Karpas-422 (cell line): ENCODE results near the gene VCL. TPM values are rescaled to one million over a fixed set of nuclear protein-coding genes. Genes with fewer than 3 reads are reported as not detected.
A peak's percentile ranks its signal among the peaks of the same experiment; 100 is the strongest.
"Not testable (repeated sequence)": the region's sequence is repeated elsewhere in the genome, so short reads cannot be mapped to it uniquely, and the experiment has no call there.

Experiments
- DNase-seq: peaks from one replicate; pipeline ENCODE4 v3.0.0-alpha.2; 2015
- H2AFZ ChIP-seq: fragments of 200-600 bp; sonication (generic); 2 replicates; pipeline ENCODE4 v1.6.1; 2014; ENCODE audit warnings: antibody characterized with exemption, low read length, mixed read lengths
- H3K27ac ChIP-seq: fragments of 200-600 bp; sonication (generic); 2 replicates; pipeline ENCODE4 v1.5.1; 2014; ENCODE audit warnings: mild to moderate bottlenecking, low read length, moderate library complexity
- H3K27me3 ChIP-seq: fragments of 200-600 bp; sonication (generic); 2 replicates; pipeline ENCODE4 v1.6.1; 2014; ENCODE audit warnings: low read length, mixed read lengths
- H3K36me3 ChIP-seq: fragments of 200-600 bp; sonication (generic); 2 replicates; pipeline ENCODE4 v1.6.1; 2014; ENCODE audit warnings: low read length, mixed read lengths; ENCODE audit not compliant: insufficient read depth
- H3K4me1 ChIP-seq: fragments of 200-600 bp; sonication (generic); 2 replicates; pipeline ENCODE4 v1.6.1; 2014; ENCODE audit warnings: mild to moderate bottlenecking, low read length, mixed read lengths
- H3K4me2 ChIP-seq: fragments of 200-600 bp; sonication (generic); 2 replicates; pipeline ENCODE4 v1.6.1; 2014; ENCODE audit warnings: low read length, low read depth, mild to moderate bottlenecking; ENCODE audit not compliant: poor library complexity, severe bottlenecking
- H3K4me3 ChIP-seq: fragments of 200-600 bp; sonication (generic); 2 replicates; pipeline ENCODE4 v1.5.1; 2014; ENCODE audit warnings: mild to moderate bottlenecking, antibody characterized with exemption, low read length, mixed read lengths
- H3K79me2 ChIP-seq: fragments of 200-600 bp; sonication (generic); 2 replicates; pipeline ENCODE4 v1.6.1; 2014; ENCODE audit warnings: mild to moderate bottlenecking, low read length, mixed read lengths
- H3K9ac ChIP-seq: fragments of 200-600 bp; sonication (generic); 2 replicates; pipeline ENCODE4 v1.6.0; 2014; ENCODE audit warnings: low read length
- H3K9me2 ChIP-seq: fragments of 200-600 bp; sonication (generic), shearing (Covaris generic); replicated peaks from 2 replicates; pipeline ENCODE4 v1.6.0; 2014; ENCODE audit warnings: mild to moderate bottlenecking, low read length, moderate library complexity; ENCODE audit not compliant: insufficient read depth
- H3K9me3 ChIP-seq: fragments of 300-700, 200-600 bp; sonication (generic); 2 replicates; pipeline ENCODE4 v1.6.1; 2014; ENCODE audit warnings: low read length, mixed read lengths
- H4K20me1 ChIP-seq: fragments of 200-600 bp; sonication (generic); 2 replicates; pipeline ENCODE4 v1.6.1; 2014; ENCODE audit warnings: mild to moderate bottlenecking, antibody characterized with exemption, low read length, low read depth; ENCODE audit not compliant: insufficient read depth
- total RNA-seq: library from RNA; depleted of rRNA; stranded (reverse); fragments of >200 nt; shearing (Covaris generic); gene quantifications from 2 replicates; pipeline ENCODE4 v1.2.3, GENCODE V29; 2014; ENCODE audit warnings: low replicate concordance

The VCL gene
- total RNA-seq, 1 experiment from 2014 or later = 37.6 TPM

DNA sequence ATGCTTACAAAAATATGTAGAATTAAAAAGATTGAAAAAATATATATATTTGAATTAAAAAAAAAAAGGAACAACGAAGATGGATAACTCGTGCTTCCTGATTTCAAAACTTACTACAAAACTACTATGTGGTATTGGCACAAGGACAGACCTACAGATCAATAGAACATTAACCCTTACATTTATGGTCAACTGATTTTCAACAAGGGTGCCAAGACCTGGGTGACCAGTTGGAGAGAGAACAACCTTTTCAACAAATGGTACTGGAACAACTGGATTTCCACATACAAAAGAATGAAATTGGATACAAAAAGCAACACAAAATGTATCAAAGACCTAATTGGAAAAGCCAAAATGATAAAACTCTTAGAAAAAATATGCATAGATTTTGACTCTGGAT lies 142.6 kb downstream of the VCL start:
- Histone ChIP-seq H3K4me1 (no peaks in the 10 kb centered on the region), H3K9me3 (no peaks in the 10 kb centered on the region), H3K9me2 (no peaks in the 10 kb centered on the region), H3K4me3 (no peak overlapping the region), H3K9ac (no peak overlapping the region), H4K20me1 (no peaks in the 10 kb centered on the region), H3K27ac (no peak overlapping the region), H3K79me2 (peaks cover 53% of the 10 kb centered on the region), H2AFZ (no peak overlapping the region), H3K4me2 (no peak overlapping the region), H3K27me3 (no peaks in the 10 kb centered on the region), H3K36me3 (peaks cover 37% of the 10 kb centered on the region)
- DNase-seq = no peak

DNA sequence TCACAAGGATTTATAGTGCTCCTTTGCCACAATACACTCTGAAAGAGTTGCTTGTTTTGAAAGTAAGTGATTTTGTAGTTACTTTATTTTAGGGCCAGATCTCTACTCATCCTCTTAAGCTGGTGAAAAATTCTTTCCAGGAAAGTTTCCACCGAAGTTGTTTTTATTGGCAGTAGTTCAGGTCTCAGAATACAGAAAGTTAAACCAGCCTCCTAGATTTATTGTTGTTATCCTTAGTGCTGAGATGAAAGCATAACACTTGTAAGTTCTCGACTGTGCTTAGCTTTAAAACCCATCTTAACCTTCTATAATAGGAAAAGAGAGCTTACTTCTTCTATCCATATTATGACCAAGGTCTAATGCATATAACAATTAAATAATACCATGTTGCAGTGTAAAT lies 147.2 kb downstream of the VCL start:
- DNase-seq = no peak
- Histone ChIP-seq H3K27ac (no peak overlapping the region), H3K4me3 (no peak overlapping the region), H3K9me2 (no peaks in the 10 kb centered on the region), H3K9ac (no peak overlapping the region), H4K20me1 (no peaks in the 10 kb centered on the region), H3K79me2 (peaks cover 93% of the 10 kb centered on the region), H3K36me3 (peaks cover 13% of the 10 kb centered on the region), H3K4me2 (no peak overlapping the region), H2AFZ (no peak overlapping the region), H3K27me3 (no peaks in the 10 kb centered on the region), H3K9me3 (no peaks in the 10 kb centered on the region), H3K4me1 (peaks cover 6% of the 10 kb centered on the region)

DNA sequence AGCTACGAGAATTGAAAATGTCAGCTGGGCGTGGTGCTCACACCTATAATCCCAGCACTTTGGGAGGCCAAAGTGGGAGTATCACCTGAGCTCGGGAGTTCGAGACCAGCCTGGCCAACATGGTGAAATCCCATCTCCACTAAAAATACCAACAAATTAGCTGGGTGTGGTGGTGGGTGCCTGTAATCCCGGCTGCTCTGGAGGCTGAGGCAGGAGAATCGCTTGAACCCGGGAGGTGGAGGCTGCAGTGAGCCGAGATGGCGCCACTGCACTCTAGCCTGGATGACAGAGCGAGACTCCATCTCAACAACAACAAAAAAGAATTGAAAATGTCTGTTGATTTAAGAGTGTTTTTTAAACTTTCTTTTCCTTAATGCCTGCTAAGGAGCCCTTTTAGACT lies 149.1 kb downstream of the VCL start:
- not testable (repeated sequence) for H3K9me3 ChIP-seq, H3K27me3 ChIP-seq, H4K20me1 ChIP-seq, H3K4me1 ChIP-seq, H3K4me2 ChIP-seq, H3K9me2 ChIP-seq, H3K27ac ChIP-seq, H2AFZ ChIP-seq, H3K4me3 ChIP-seq, DNase-seq, H3K9ac ChIP-seq
- H3K36me3 ChIP-seq = peaks cover 11% of the 10 kb centered on the region
- H3K79me2 ChIP-seq = peaks cover 89% of the 10 kb centered on the region

DNA sequence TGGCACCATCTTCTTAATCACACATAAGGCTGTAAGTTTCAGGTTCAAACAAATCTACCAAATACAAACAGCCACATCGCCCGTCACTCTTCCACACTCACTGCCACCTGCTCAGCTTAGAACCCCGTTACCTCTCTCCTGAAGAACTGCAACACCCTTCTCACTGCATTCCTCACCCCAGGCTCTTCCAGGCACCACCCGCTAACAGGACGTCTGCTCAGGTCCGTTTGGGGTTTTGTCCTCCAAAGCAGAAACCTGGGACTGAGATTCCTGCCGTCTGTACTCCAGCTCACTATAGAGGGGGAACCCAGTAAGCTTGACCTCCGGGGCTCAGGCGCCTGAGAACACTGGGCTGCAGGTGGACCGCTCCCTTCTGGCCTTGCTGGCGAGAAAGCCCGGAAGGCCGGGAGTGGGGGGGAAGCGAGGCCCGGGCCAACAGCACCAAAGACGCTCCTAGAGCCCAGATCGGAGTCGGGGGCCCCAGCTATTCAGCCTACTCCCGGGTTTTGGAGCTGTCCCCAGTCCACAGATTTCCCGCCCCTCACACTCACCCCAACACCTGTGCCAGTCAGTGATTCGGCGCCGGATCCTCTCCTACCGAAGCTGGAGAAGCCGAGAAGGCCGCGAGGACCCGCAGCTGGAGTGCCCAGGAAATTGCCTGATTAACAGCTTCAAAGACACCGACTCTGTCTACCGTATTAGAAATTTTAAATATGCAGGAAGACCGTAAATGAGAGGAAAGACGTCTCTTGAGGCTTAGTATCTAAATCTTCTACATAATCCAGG lies 152.5 kb downstream of the VCL start, which contains the start of gene AP3M1:
Gene AP3M1 (minus strand): TSS at position 625 of the 786 bp plus-strand sequence. CDS start 12,449 bp downstream, outside the sequence.
- Histone ChIP-seq H3K9ac (peak within 1 kb of the TSS; percentile 86), H3K79me2 (peaks cover 79% of the 10 kb centered on the region), H3K4me1 (peaks cover 23% of the 10 kb centered on the region), H3K27ac (peak within 1 kb of the TSS; percentile 82), H3K27me3 (no peaks in the 10 kb centered on the region), H4K20me1 (no peaks in the 10 kb centered on the region), H3K4me2 (peak within 1 kb of the TSS; percentile 74), H3K4me3 (peak within 1 kb of the TSS; percentile 86), H3K9me2 (no peaks in the 10 kb centered on the region), H3K9me3 (no peaks in the 10 kb centered on the region), H3K36me3 (peaks cover 9% of the 10 kb centered on the region; the same call in 1 of the 2 replicates), H2AFZ (peak within 1 kb of the TSS; percentile 94)
- DNase-seq = peak; percentile 67

DNA sequence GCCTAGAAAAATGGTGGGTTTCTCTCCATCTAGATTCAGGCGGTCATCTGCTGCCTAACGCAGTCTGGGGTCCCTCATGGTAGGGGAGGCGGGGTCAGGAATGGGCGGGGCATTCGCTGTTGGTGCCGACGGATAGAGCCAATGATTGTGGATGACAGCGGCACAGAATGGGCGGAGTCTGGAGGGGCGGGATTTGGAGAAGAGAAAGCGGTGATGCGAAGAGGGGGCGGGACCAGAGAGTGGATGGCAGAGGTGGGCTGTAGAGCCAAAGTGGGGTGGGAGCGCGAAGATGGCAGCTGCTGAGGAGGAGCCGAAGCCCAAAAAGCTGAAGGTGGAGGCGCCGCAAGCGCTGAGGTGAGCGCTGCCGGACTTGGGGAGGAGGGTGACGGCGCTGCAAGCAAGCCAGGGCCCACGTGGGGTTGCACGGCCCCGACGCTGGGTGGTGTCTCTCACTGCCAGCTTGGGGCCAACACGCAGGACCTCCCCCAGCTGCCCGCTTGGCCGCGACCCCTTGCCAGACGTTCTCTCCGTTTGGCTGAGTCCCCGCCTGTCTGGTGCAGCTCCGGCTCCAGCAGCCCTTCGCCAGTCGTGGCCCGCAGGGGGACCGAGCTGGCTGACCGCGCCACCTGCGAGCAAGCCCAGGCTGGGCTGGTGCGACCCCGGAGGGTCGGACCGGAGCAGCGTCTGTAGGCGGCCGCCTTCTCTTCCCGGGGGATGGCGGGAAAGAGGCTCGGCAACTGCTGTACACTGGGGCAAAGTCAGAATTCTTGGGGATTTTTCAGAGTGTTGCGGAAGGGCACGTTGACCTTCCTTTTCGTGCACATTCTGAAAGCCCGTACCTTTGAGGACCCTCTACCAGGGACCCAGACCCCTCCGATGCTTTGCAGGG lies 153.3 kb downstream of the VCL start, which contains the start of gene ADK:
Gene ADK (plus strand): TSS at position 232 of the 889 bp plus-strand sequence. CDS start 58 bp downstream, at position 290.
- Histone ChIP-seq H2AFZ (peak within 1 kb of the TSS; percentile 94), H3K4me1 (peaks cover 23% of the 10 kb centered on the region)

DNA sequence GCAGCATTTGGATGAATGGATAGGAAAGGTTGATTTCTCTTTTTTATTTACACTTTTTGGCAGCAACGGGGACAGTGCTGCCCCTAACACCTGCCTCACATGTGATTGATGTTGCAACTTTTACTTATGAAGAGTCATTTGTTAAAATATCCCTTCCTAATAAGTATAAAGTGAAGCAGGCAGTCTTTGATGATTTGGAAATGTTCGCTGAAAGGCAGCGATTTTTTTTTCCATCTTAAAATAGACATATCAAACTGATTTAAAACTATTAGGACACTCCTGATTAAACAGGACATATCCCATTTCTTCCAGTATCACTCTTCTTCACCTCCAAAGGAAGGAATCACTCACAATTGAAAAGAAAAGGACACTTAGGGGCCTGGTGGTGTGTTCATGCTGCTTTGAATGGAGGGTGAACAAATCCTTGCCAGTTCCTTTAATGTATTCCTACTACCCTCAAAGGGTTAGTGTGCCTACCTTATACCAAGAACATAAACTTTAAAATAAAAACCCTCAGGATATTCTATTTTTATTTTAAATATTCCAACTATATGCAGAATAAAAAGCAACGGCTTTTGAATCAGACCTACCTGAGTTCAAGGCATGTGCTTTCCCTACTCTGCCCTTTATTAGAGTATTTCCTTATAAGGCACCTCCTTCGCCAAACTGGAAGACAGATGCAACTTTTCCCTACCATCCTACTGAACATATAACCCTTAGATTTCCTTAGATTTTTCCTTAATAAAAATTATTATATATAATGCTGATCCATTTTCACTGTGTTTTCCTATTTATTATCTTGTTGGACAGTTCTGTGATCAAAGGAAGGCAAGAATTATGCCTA lies 154.2 kb downstream of the VCL start:
- H3K27ac ChIP-seq = peak overlapping the region; percentile 1; the same call in 1 of the 2 replicates
- peak overlapping the region; percentile 94; the same call in 1 of the 2 replicates for H2AFZ ChIP-seq
- H3K4me1 ChIP-seq = peaks cover 23% of the 10 kb centered on the region

More for the DNA sequence above, 153.3 kb downstream of the VCL start, which contains the start of gene ADK:
- Histone ChIP-seq H3K4me3 (peak within 1 kb of the TSS; percentile 86), H3K79me2 (peaks cover 70% of the 10 kb centered on the region), H3K36me3 (0 out of 2 replicates have a peak, but pooled peaks cover 2% of the 10 kb centered on the region), H4K20me1 (no peaks in the 10 kb centered on the region), H3K27me3 (no peaks in the 10 kb centered on the region), H3K9me3 (no peaks in the 10 kb centered on the region), H3K4me2 (peak within 1 kb of the TSS; percentile 74), H3K27ac (peak within 1 kb of the TSS; percentile 82), H3K9me2 (no peaks in the 10 kb centered on the region), H3K9ac (peak within 1 kb of the TSS; percentile 86)
- DNase-seq = peak; percentile 100

DNA sequence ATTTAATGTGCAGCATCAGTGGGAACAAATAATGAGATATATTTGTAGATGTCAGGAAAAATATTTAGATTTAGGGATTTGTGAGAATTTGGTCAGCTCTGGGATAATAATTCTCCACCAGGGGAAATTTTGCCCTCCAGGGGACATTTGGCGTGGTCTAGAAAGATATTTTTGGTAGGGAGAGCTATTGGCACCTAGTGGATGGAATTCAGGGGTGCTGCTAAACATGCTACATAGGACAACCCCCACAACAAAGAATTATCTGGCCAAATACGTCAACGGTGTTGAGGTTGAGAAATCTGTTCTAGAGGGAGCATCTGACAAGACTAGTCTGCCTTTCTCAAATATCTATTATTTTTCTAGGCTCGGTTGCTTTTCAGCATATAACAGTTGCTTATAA lies 155.2 kb downstream of the VCL start:
- Histone ChIP-seq H3K27ac (no peak overlapping the region), H3K36me3 (no peaks in the 10 kb centered on the region), H3K9ac (no peak overlapping the region), H4K20me1 (no peaks in the 10 kb centered on the region), H3K4me3 (no peak overlapping the region), H3K9me2 (no peaks in the 10 kb centered on the region), H3K27me3 (no peaks in the 10 kb centered on the region), H3K4me1 (peaks cover 23% of the 10 kb centered on the region), H3K4me2 (peak overlapping the region; percentile 74), H2AFZ (no peak overlapping the region), H3K79me2 (peaks cover 52% of the 10 kb centered on the region), H3K9me3 (no peaks in the 10 kb centered on the region)
- DNase-seq = no peak

More for the DNA sequence above, 154.2 kb downstream of the VCL start:
- Histone ChIP-seq H3K4me3 (peak overlapping the region; percentile 86), H4K20me1 (no peaks in the 10 kb centered on the region), H3K4me2 (peak overlapping the region; percentile 74), H3K9ac (peak overlapping the region; percentile 86), H3K27me3 (no peaks in the 10 kb centered on the region), H3K9me2 (no peaks in the 10 kb centered on the region), H3K79me2 (peaks cover 62% of the 10 kb centered on the region), H3K36me3 (no peaks in the 10 kb centered on the region), H3K9me3 (no peaks in the 10 kb centered on the region)
- peak; percentile 49 for DNase-seq
